ENCODE measurements around the gene TGFBR2. TPM values are rescaled to one million over a fixed set of nuclear protein-coding genes. Genes with fewer than 3 reads are reported as not detected.

Gene TGFBR2
- polyA plus RNA-seq, 1 donor (not counting 4 experiments of a cell fraction or from before 2014, with no cell fraction given), result 303 TPM

- peaks cover 3% of the 10 kb centered on the region for H3K9me1 ChIP-seq (ENCODE audit: control insufficient read depth, extremely low read depth, insufficient read depth, low read length)
- no peaks in the 10 kb centered on the region for H3K4me1 ChIP-seq (ENCODE audit: control insufficient read depth, extremely low read depth, insufficient read depth, low read length)
- no peaks in the 10 kb centered on the region for H3K27me3 ChIP-seq (ENCODE audit: control insufficient read depth, extremely low read depth, insufficient read depth, low read length)
- H2AFZ ChIP-seq (ENCODE audit: control insufficient read depth, low read length), result no peak overlapping the region
- H3K4me3 ChIP-seq (ENCODE audit: control insufficient read depth in 2 of 3, extremely low read depth in 1 of 3, insufficient read depth in 2 of 3, low read depth in 1 of 3, low read length in 3 of 3), result no peak overlapping the region
- no peak overlapping the region for H3K27ac ChIP-seq (ENCODE audit: control insufficient read depth, insufficient read depth, low read length)
- H4K20me1 ChIP-seq (ENCODE audit: control insufficient read depth, extremely low read depth, insufficient read depth, low read length), result peaks cover 7% of the 10 kb centered on the region
- H3K9ac ChIP-seq (ENCODE audit: control insufficient read depth, extremely low read depth, insufficient read depth, low read length), result no peak overlapping the region
- TF ChIP-seq CTCF (optimal IDR thresholded peaks at IDR 0.05 in 1 of 3, IDR thresholded peaks at IDR 0.05 in 1 of 3, conservative IDR thresholded peaks at IDR 0.05 in 1 of 3; ENCODE audit: extremely low read depth in 1 of 3, insufficient read depth in 2 of 3, low read length in 3 of 3) (no peak), EZH2 (IDR thresholded peaks at IDR 0.05; ENCODE audit: low read length) (no peak)
- DNase-seq (ENCODE audit: low read depth, low spot score), result no peak
- peaks cover 34 to 50% of the 10 kb centered on the region in 2 experiments for H3K36me3 ChIP-seq (ENCODE audit: control insufficient read depth in 2 of 2, extremely low read depth in 1 of 2, insufficient read depth in 2 of 2, low read length in 2 of 2)
- H3K79me2 ChIP-seq (ENCODE audit: control insufficient read depth, insufficient read depth, low read length), result peaks cover 86% of the 10 kb centered on the region
- dilution Hi-C loops (cut with MboI; ENCODE audit: extremely low pct_ligation_motif_present, low sequenced_read_pairs), result no loop called here
- H3K9me3 ChIP-seq (ENCODE audit: control insufficient read depth, low read depth, low read length), result no peaks in the 10 kb centered on the region
- H3K4me2 ChIP-seq (ENCODE audit: control insufficient read depth, extremely low read depth, insufficient read depth, low read depth, low read length), result no peak overlapping the region
- FAIRE-seq, result no peak
These were observed 63.9 kb downstream of the TGFBR2 start for GRCh38 chr3:30670292-30670691.

GRCh38 chr3:30671527-30672286, 65.3 kb downstream of the TGFBR2 start:
- H3K36me3 ChIP-seq (ENCODE audit: control insufficient read depth in 2 of 2, extremely low read depth in 1 of 2, insufficient read depth in 2 of 2, low read length in 2 of 2), result peaks cover 33 to 58% of the 10 kb centered on the region in 2 experiments
- peaks cover 88% of the 10 kb centered on the region for H3K79me2 ChIP-seq (ENCODE audit: control insufficient read depth, insufficient read depth, low read length)
- dilution Hi-C loops (cut with MboI; ENCODE audit: extremely low pct_ligation_motif_present, low sequenced_read_pairs), result no loop called here

More at GRCh38 chr3:30671527-30672286, 65.3 kb downstream of the TGFBR2 start:
- no peaks in the 10 kb centered on the region for H3K27me3 ChIP-seq (ENCODE audit: control insufficient read depth, extremely low read depth, insufficient read depth, low read length)
- no peak for TF ChIP-seq CTCF (optimal IDR thresholded peaks at IDR 0.05 in 1 of 3, IDR thresholded peaks at IDR 0.05 in 1 of 3, conservative IDR thresholded peaks at IDR 0.05 in 1 of 3; ENCODE audit: extremely low read depth in 1 of 3, insufficient read depth in 2 of 3, low read length in 3 of 3)
- TF ChIP-seq EZH2 (IDR thresholded peaks at IDR 0.05; ENCODE audit: low read length), result no peak
- H3K4me1 ChIP-seq (ENCODE audit: control insufficient read depth, extremely low read depth, insufficient read depth, low read length), result no peaks in the 10 kb centered on the region
- H3K4me3 ChIP-seq (ENCODE audit: control insufficient read depth in 2 of 3, extremely low read depth in 1 of 3, insufficient read depth in 2 of 3, low read depth in 1 of 3, low read length in 3 of 3), result no peak overlapping the region
- H3K9ac ChIP-seq (ENCODE audit: control insufficient read depth, extremely low read depth, insufficient read depth, low read length), result no peak overlapping the region
- no peak for FAIRE-seq
- DNase-seq (ENCODE audit: low read depth, low spot score), result no peak
- no peaks in the 10 kb centered on the region for H3K9me3 ChIP-seq (ENCODE audit: control insufficient read depth, low read depth, low read length)
- no peak overlapping the region for H3K27ac ChIP-seq (ENCODE audit: control insufficient read depth, insufficient read depth, low read length)
- peaks cover 7% of the 10 kb centered on the region for H4K20me1 ChIP-seq (ENCODE audit: control insufficient read depth, extremely low read depth, insufficient read depth, low read length)
- H3K9me1 ChIP-seq (ENCODE audit: control insufficient read depth, extremely low read depth, insufficient read depth, low read length), result peaks cover 3% of the 10 kb centered on the region
- H3K4me2 ChIP-seq (ENCODE audit: control insufficient read depth, extremely low read depth, insufficient read depth, low read depth, low read length), result no peak overlapping the region
- H2AFZ ChIP-seq (ENCODE audit: control insufficient read depth, low read length), result no peak overlapping the region

All from keratinocyte (primary cell).